ENCODE results near the gene DND1.

Gene DND1

DNA sequence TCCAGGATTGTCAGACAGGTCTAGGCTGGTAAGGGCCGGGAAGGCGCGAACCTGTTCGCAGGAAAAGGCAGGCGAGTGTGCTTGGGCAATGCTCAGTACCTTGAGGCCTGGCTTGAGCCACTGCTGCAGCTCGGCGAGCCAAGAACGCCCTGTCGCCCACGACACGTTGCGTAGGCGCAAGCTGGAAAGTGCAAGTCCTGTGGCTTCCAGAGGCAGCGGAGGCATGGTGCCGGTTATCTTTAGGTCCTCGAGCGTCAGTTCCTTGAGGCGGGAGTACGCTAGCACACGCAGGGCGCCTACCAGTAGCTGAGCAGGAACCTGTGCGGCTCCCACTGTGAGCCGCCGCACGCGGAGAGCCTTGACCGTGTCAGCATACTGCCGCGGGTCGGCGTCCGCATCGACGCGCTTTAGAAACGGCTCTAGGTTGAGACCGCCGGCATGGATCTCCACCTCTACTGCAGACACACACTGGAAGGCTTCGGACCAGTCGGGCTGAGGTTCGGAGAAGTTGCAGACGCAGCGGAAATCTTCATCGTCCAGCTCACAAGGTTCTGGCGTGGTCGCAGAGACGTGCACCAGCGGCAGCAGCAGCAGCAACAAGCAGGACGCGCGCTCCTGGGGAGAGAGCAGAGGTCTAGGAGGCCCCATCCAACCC lies 40.9 kb downstream of the DND1 start:
- Histone ChIP-seq H3K27ac (no peak overlapping the region), H3K9me3 (ENCODE audit: severe bottlenecking) (no peaks in the 10 kb centered on the region), H3K4me3 (ENCODE audit: low read depth, low read length) (peak overlapping the region; percentile 58), H3K27me3 (ENCODE audit: insufficient read depth, low read depth, severe bottlenecking) (no peaks in the 10 kb centered on the region), H3K36me3 (no peaks in the 10 kb centered on the region)
- DNase-seq = peak; percentile 28
- TF ChIP-seq, protein P1, sequence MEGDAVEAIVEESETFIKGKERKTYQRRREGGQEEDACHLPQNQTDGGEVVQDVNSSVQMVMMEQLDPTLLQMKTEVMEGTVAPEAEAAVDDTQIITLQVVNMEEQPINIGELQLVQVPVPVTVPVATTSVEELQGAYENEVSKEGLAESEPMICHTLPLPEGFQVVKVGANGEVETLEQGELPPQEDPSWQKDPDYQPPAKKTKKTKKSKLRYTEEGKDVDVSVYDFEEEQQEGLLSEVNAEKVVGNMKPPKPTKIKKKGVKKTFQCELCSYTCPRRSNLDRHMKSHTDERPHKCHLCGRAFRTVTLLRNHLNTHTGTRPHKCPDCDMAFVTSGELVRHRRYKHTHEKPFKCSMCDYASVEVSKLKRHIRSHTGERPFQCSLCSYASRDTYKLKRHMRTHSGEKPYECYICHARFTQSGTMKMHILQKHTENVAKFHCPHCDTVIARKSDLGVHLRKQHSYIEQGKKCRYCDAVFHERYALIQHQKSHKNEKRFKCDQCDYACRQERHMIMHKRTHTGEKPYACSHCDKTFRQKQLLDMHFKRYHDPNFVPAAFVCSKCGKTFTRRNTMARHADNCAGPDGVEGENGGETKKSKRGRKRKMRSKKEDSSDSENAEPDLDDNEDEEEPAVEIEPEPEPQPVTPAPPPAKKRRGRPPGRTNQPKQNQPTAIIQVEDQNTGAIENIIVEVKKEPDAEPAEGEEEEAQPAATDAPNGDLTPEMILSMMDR (IDR thresholded peaks at IDR 0.05; ENCODE audit: low read depth, low read length) = no peak

DNA sequence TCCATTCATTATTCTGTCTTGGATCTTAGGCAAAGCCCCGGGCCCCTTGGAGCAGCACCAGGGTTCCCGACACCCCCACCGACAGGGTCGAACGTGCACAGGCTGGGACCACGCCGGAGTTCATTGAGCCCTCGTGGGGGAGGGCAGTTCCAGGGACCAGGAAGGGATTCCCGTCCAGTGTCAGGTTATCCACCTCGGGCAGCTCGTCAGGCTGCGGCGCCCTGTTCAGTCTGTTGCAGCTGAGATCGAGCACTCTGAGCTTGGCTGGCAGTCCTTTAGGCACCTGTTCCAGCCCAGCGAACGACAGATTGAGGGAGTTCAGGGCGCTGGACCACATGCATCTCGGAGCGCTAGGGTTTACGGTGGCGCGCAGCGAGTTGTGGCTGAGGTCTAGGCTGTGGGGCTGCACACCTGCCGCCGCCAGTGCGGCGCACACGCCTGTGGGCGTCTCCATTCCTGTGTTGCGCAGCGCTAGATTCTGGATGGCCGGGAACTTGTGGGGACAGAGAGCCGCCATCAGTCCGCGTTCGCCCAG lies 41.5 kb downstream of the DND1 start:
- no peaks in the 10 kb centered on the region for H3K27me3 ChIP-seq (ENCODE audit: insufficient read depth, low read depth, severe bottlenecking)
- peak overlapping the region; percentile 58 for H3K4me3 ChIP-seq (ENCODE audit: low read depth, low read length)
- H3K36me3 ChIP-seq = no peaks in the 10 kb centered on the region
- TF ChIP-seq, protein P1 (IDR thresholded peaks at IDR 0.05; ENCODE audit: low read depth, low read length) = no peak
- DNase-seq = peak; percentile 19
- H3K27ac ChIP-seq = no peak overlapping the region
- H3K9me3 ChIP-seq (ENCODE audit: severe bottlenecking) = no peaks in the 10 kb centered on the region

DNA sequence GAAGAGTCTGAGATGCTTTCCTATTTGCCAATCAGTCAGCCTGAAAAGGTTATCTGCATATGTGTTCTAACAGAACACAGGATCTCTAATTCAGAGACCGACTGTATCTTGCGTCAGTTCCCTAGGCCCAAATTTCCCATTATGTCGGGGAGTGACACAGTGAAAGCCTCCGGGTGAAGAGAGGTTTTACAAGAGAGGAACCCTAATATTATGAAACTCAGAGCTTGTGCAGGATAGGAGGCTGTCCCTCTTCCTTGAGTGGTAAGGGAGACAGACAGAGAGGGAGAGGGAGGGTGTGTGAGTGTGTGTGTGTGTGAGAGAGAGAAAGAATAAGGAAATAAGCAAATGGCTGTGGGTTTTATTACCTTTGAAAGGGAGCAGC lies 42.3 kb downstream of the DND1 start:
- Histone ChIP-seq H3K27ac (no peak overlapping the region), H3K36me3 (no peaks in the 10 kb centered on the region), H3K4me3 (ENCODE audit: low read depth, low read length) (no peak overlapping the region), H3K9me3 (ENCODE audit: severe bottlenecking) (no peaks in the 10 kb centered on the region), H3K27me3 (ENCODE audit: insufficient read depth, low read depth, severe bottlenecking) (no peaks in the 10 kb centered on the region)
- no peak for DNase-seq
- TF ChIP-seq, protein P1 (IDR thresholded peaks at IDR 0.05; ENCODE audit: low read depth, low read length) = no peak

DNA sequence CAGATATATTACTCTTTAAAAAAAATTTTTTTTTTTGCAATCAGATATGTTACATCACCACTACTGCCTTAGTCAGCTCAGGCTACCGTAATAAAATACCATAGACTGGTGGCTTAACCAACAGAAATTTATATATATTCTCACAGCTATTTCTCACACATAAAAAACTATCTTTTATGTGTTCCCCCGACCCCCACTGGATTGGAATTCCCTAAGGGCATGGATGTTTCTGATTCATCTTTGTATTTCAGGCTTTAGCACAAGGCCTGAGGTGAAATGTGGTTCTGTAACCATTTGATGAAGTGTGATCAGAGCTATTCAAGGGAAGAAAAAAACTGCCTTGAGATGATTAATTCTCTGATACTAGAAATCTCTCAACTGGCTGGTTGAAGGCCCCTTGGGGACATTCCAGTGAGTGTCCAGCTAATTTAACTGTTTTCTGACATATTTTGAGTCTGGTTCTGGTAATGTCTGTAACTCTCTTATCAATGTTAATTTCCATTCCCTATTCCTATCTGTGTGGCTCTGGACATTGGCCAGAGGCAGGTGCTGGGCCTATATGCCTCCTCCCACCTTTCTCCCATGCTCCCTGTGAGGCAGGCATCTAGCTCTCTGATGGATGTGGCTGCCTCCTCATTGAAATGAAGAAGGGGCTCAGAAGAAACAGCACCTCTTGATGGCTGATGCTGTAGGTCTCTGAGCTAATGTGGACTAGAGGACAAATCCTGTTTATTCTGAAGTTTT lies 42.9 kb downstream of the DND1 start:
- Histone ChIP-seq H3K36me3 (no peaks in the 10 kb centered on the region), H3K27ac (no peak overlapping the region), H3K27me3 (ENCODE audit: insufficient read depth, low read depth, severe bottlenecking) (no peaks in the 10 kb centered on the region), H3K4me3 (ENCODE audit: low read depth, low read length) (no peak overlapping the region), H3K9me3 (ENCODE audit: severe bottlenecking) (no peaks in the 10 kb centered on the region)
- TF ChIP-seq, protein P1 (IDR thresholded peaks at IDR 0.05; ENCODE audit: low read depth, low read length) = no peak
- no peak for DNase-seq

DNA sequence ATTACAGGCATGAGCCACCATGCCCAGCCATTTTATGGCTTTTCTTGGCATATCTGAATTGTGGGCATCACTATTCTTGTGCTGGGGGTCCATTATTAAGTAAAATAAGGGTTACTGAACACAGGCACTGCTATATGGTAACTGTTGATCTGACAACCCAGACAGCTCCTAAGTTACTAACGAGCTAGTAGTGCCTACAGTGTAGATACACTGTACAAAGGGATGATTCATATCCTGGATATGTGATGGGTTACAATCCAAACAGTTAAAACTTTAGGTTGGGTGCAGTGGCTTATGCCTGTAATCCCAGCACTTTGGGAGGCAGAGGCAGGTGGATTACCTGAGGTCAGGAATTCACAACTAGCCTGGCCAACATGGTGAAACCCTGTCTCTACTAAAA lies 44.7 kb downstream of the DND1 start:
- H3K27me3 ChIP-seq (ENCODE audit: insufficient read depth, low read depth, severe bottlenecking) = no peaks in the 10 kb centered on the region
- TF ChIP-seq, protein P1 (IDR thresholded peaks at IDR 0.05; ENCODE audit: low read depth, low read length) = no peak
- H3K9me3 ChIP-seq (ENCODE audit: severe bottlenecking) = no peaks in the 10 kb centered on the region
- H3K4me3 ChIP-seq (ENCODE audit: low read depth, low read length) = no peak overlapping the region
- DNase-seq = no peak
- no peak overlapping the region for H3K27ac ChIP-seq
- no peaks in the 10 kb centered on the region for H3K36me3 ChIP-seq

Measured in WERI-Rb-1 (cell line).